ENCODE measurements around the gene ANAPC10. TPM values are rescaled to one million over a fixed set of nuclear protein-coding genes. Genes with fewer than 3 reads are reported as not detected.

The ANAPC10 gene
- total RNA-seq, 2 donors from 2014 or later: 33.9 to 37.4 TPM

DNA sequence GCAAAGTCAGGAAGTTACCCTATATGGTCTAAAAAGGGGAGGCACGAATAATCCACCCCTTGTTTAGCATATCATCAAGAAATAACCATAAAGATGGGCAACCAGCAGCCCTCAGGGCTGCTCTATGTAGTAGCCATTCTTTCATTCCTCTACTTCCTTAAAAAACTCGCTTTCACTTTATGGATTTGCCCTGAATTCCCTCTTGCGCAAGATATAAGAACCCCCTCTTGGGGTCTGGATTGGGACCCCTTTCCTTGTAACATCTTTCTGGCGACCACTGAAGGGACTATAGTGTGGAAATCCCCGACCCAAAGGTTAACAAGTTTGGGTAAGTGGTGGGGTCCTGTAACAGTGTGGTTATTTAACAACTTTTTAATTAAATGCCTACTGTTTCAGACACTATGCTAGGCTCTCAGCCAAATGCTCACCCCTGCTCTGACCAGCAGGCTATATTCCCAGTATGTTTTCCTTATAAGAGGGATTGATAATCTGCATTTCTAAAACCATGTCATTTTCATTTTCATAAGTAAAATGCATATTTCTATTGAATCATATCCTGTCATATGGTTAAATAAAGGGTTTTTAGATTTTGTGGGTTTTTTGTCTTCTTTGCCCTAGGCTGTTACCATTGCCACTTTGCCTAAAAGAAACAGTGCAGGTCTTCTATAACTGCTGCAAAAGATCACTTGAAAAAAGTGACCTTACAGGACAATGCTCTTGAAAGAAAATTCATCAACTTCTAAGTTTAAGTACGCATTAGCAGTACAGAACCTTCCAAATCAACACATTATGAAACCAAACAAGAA lies 41.5 kb downstream of the ANAPC10 start:
- no peaks in the 10 kb centered on the region for H3K9me3 Mint-ChIP-seq
- peaks cover 26 to 32% of the 10 kb centered on the region in 2 donors for H3K4me1 Mint-ChIP-seq (ENCODE audit: low read depth in 2 of 2)
- no peaks in the 10 kb centered on the region for H3K27me3 Mint-ChIP-seq
- H3K4me3 Mint-ChIP-seq: peak overlapping the region; percentile 48
- DNase-seq (ENCODE audit: low spot score) (no peak), ATAC-seq (no peak)
- peak overlapping the region; percentile 7 to 82 for H3K27ac Mint-ChIP-seq
- peaks cover 6% of the 10 kb centered on the region for H3K36me3 Mint-ChIP-seq

DNA sequence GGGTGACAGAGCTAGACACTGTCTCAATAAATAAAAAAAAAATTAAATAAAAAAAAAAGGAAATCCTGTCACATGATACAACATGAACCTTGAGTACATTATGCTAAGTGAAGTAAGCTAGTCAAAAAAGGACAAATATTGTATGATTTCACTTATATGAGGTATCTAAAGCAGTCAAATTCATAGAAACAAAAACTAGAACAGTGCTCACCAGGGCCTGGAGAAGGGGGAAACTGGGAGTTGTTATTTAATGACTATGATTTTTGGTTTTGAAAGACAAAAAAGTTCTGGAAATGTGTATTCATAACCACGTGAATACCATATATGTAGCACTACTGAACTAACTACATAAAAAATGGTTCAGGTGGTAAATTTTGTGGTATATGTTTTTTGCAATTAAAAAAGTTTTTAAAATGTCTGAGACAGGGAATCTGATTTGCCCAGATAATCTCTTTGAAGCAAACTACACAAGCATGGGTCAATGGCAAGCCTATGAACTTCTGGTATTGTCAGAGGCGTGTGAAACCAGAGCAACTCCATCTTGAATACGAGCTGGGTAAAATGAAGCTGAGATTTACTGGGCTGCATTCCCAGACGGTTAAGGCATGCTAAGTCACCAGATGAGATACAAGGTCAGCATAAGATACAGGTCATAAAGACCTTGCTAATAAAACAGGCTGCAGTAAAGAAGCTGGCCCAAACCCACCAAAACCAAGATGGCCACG lies 42.3 kb downstream of the ANAPC10 start:
- H3K27me3 Mint-ChIP-seq: no peaks in the 10 kb centered on the region
- no peaks in the 10 kb centered on the region for H3K9me3 Mint-ChIP-seq
- DNase-seq (ENCODE audit: low spot score) (no peak), ATAC-seq (no peak)
- H3K27ac Mint-ChIP-seq: peak overlapping the region in 1 of 2 donors; percentile 82
- H3K36me3 Mint-ChIP-seq: peaks cover 10% of the 10 kb centered on the region
- H3K4me1 Mint-ChIP-seq (ENCODE audit: low read depth in 2 of 2): peaks cover 26 to 32% of the 10 kb centered on the region in 2 donors
- H3K4me3 Mint-ChIP-seq: no peak overlapping the region

DNA sequence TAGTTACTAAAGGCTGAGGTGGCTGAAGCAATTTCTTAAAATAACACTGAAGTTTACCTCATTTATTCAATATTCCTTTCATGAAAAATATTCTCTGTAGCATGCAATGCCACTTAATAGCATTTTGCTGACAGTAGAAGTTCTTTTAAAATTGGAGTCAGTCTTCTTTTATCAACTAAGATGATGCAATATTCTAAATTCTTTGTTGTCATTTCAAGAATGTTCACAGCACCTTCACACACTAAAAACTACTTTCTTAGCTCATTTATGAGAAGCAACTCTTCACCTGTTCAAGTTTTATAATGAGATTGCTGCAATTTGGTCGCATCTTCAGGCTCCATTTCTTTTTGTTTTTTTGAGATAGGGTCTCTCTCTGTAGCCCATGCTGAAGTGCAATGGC lies 48.8 kb downstream of the ANAPC10 start:
- no peak for ATAC-seq
- Mint-ChIP-seq H3K27me3 (no peaks in the 10 kb centered on the region), H3K4me3 (no peak overlapping the region), H3K4me1 (ENCODE audit: low read depth in 2 of 2) (peaks cover 3 to 10% of the 10 kb centered on the region in 2 donors), H3K27ac (no peak overlapping the region), H3K9me3 (no peaks in the 10 kb centered on the region), H3K36me3 (peaks cover 5% of the 10 kb centered on the region)
- no peak for DNase-seq (ENCODE audit: low spot score)

DNA sequence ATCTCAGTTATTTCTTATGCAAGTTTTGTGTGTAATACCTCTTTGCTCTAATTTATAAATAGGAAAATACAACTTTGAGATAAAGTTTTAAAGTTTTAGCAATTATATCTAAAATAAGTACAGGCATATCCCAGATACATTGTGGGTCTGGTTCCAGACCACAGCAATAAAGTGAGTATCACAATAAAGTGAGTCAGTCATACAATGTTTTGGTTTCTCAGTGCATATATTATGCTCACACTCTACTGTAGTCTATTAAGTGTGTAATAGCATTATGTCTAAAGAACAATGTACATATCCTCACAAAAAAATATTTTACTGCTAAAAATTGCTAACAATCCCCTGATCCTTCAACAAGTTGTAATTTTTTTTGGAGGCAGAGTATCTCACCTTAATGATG lies 49.2 kb downstream of the ANAPC10 start:
- Mint-ChIP-seq H3K36me3 (peaks cover 5% of the 10 kb centered on the region), H3K9me3 (no peaks in the 10 kb centered on the region), H3K27ac (no peak overlapping the region), H3K4me3 (no peak overlapping the region), H3K27me3 (no peaks in the 10 kb centered on the region), H3K4me1 (ENCODE audit: low read depth in 2 of 2) (peaks cover 5 to 10% of the 10 kb centered on the region in 2 donors)
- DNase-seq (ENCODE audit: low spot score): no peak
- no peak for ATAC-seq

DNA sequence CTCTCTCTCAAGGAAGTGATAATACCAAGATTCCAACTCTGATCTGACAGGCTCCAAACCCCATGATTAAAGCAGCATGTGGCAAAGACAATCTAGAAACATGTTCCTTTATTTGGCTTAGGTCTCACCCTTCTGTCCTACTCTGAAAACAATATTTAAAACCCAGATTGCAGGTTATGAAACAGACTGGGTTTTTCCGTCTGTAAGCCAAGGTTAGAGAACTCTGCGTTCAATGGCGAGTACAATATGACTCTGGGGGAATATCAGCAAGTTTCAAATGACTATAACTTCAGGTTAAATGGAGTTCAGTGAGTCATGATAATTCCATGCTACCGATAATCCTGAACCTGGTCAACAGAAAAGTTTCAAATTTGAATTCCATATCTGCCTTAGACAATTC lies 50.8 kb downstream of the ANAPC10 start:
- Mint-ChIP-seq H3K9me3 (no peaks in the 10 kb centered on the region), H3K27ac (no peak overlapping the region), H3K36me3 (peaks cover 5% of the 10 kb centered on the region), H3K27me3 (no peaks in the 10 kb centered on the region), H3K4me1 (ENCODE audit: low read depth in 2 of 2) (peaks cover 5 to 10% of the 10 kb centered on the region in 2 donors), H3K4me3 (no peak overlapping the region)
- ATAC-seq (no peak), DNase-seq (ENCODE audit: low spot score) (no peak)

DNA sequence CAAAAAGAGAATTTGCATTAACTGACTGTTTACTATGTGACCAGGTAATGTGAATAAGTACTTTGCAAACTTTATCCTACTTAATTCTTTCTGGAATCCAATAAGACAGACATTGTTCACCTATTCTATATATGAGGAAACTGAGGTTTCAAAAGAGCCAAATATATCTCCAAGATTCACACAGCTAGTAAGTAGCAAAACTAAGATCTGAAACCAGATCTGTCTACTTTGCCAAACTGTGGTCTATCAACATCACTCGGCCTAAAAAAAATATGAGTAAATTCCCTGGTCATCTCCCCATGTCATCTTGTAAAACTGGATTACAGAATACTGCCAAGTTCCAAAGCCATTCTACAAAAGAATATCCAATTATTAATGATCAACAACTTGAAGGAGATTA lies 52.8 kb downstream of the ANAPC10 start:
- ATAC-seq (no peak), DNase-seq (ENCODE audit: low spot score) (no peak)
- H3K4me3 Mint-ChIP-seq: no peak overlapping the region
- H3K36me3 Mint-ChIP-seq: no peaks in the 10 kb centered on the region
- H3K4me1 Mint-ChIP-seq (ENCODE audit: low read depth in 2 of 2): peaks cover 9 to 10% of the 10 kb centered on the region in 2 donors
- no peaks in the 10 kb centered on the region for H3K27me3 Mint-ChIP-seq
- no peak overlapping the region for H3K27ac Mint-ChIP-seq
- no peaks in the 10 kb centered on the region for H3K9me3 Mint-ChIP-seq

DNA sequence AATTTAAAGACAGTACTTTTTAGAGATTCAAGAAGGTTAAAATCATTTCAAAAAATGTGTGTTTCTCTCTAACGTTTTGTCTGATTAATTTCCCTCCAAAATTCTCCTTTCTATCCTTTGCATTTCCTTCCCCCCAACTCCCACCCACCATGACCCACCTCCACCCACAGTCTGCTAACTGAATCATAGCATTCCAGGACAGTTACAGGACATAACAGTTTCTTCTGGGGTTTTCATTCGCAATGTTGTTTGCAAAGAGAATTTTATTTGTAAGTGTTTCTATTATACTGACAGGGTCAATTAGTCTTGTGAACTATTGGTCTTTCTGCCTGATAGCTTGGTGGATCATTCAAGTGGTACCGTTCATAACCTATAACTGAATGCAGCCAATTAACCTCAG lies 53.7 kb downstream of the ANAPC10 start:
- Mint-ChIP-seq H3K27ac (no peak overlapping the region), H3K4me1 (ENCODE audit: low read depth in 2 of 2) (peaks cover 9 to 10% of the 10 kb centered on the region in 2 donors), H3K27me3 (no peaks in the 10 kb centered on the region), H3K9me3 (no peaks in the 10 kb centered on the region), H3K36me3 (no peaks in the 10 kb centered on the region), H3K4me3 (no peak overlapping the region)
- DNase-seq (ENCODE audit: low spot score) (no peak), ATAC-seq (no peak)

DNA sequence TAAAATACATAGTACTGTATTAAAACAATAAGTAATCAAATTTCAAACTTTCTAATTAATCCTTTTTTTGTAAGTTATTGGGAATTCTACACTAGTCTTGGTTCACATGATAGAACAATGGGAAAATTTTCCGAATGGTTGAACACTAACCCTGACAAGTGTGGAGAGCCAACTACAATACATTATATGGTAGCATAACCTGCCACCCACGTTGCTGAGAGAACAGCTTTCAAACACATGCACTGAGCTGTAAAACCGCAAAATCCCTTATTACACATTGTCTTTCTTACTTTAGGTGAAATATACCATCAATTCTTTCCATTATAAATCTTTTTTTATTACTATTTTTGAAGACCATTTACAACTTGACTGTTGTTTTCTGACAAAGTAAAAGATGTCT lies 54.7 kb downstream of the ANAPC10 start:
- H3K9me3 Mint-ChIP-seq: no peaks in the 10 kb centered on the region
- peaks cover 9 to 10% of the 10 kb centered on the region in 2 donors for H3K4me1 Mint-ChIP-seq (ENCODE audit: low read depth in 2 of 2)
- no peaks in the 10 kb centered on the region for H3K27me3 Mint-ChIP-seq
- no peak overlapping the region for H3K4me3 Mint-ChIP-seq
- no peak for DNase-seq (ENCODE audit: low spot score)
- no peaks in the 10 kb centered on the region for H3K36me3 Mint-ChIP-seq
- ATAC-seq: no peak
- no peak overlapping the region for H3K27ac Mint-ChIP-seq

DNA sequence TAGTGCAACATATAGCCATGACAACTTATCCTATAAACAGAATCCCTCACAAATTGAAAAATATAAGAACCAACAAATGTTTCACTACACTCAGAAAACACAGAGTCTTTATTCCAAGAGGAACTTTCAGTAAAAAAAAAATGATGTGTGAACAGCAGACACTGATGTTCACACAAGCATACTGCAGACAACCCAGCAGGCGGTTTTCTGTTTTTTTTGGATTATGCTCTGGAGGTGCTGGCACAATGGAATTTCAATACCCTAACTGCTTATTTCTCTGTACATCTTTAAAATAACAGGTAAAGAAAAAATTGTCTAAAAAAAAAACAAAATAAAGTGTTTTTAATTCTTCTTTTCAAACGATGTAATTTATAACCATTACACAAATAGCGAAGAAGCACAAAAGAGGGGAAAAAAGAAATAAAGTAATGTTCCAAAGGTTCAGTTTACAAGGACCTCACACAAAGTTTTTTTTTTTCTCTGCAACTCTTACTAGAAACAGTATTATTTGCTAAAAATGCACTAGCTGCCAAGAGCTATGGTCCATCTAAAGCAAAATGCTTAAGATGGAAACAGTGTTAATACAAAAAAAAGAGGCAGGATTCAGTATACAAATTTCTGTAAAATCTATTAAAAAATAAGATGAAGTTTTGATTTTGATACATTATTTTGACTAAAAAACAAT lies 55.3 kb downstream of the ANAPC10 start:
- H3K27ac Mint-ChIP-seq: no peak overlapping the region
- no peaks in the 10 kb centered on the region for H3K9me3 Mint-ChIP-seq
- ATAC-seq (no peak), DNase-seq (ENCODE audit: low spot score) (no peak)
- H3K4me1 Mint-ChIP-seq (ENCODE audit: low read depth in 2 of 2): peaks cover 9 to 10% of the 10 kb centered on the region in 2 donors
- no peaks in the 10 kb centered on the region for H3K36me3 Mint-ChIP-seq
- no peak overlapping the region for H3K4me3 Mint-ChIP-seq
- H3K27me3 Mint-ChIP-seq: no peaks in the 10 kb centered on the region

DNA sequence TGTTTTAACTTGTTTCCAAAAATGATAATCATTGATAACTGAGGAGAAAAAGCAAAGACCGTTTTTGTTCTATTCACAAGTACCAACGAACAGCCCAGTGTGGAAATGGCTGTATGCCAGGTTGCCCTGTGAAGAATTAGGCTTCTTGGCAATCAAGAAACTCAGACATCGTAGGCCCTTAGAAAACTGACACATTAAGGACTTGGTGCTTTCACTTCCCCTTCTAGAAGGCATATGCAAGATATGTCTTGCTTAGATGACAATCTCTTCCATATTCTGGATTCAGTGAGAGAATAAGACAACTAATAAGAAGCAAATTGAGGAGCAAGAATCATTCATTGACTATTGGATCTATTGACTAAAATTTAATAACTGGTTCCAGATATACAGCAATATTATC lies 56.6 kb downstream of the ANAPC10 start:
- Mint-ChIP-seq H3K27me3 (no peaks in the 10 kb centered on the region), H3K4me1 (ENCODE audit: low read depth in 2 of 2) (peaks cover 0 to 6% of the 10 kb centered on the region in 2 donors), H3K9me3 (no peaks in the 10 kb centered on the region), H3K27ac (no peak overlapping the region), H3K36me3 (no peaks in the 10 kb centered on the region), H3K4me3 (no peak overlapping the region)
- no peak for ATAC-seq
- no peak for DNase-seq (ENCODE audit: low spot score)

DNA sequence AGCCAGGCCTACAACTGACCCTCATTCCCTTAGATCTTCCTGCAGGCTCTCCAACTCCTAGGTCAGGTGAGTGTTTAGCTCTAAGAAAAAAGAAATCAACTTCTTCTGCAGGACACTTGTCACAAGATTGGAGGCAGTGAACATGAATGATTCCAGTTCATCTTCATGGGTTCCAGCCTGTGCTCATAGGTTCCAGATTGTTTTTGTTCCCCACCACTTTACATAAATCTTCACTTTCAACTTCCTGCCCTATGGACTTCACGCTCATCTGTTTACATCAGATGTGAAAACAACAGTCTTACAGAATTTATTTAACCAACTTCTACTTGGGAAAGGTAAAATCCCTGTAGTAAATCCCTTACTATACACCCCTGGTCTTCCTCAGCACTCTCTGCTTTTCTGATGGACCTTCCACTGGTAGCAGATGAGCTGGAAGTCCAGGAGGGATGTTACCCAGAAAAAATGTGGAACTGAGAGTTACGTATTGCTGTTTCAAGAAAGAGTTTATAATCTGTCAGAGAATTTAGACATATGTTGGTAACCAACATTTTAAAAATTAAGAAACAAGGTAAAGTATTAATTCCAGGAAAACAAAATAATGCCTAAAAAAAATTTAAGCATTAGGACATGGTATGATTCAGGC lies 62.4 kb downstream of the ANAPC10 start:
- Mint-ChIP-seq H3K27me3 (no peaks in the 10 kb centered on the region), H3K36me3 (peaks cover 13% of the 10 kb centered on the region), H3K27ac (no peak overlapping the region), H3K4me1 (ENCODE audit: low read depth in 2 of 2) (peaks cover 0 to 3% of the 10 kb centered on the region in 2 donors), H3K4me3 (no peak overlapping the region), H3K9me3 (no peaks in the 10 kb centered on the region)
- ATAC-seq (no peak), DNase-seq (ENCODE audit: low spot score) (no peak)

DNA sequence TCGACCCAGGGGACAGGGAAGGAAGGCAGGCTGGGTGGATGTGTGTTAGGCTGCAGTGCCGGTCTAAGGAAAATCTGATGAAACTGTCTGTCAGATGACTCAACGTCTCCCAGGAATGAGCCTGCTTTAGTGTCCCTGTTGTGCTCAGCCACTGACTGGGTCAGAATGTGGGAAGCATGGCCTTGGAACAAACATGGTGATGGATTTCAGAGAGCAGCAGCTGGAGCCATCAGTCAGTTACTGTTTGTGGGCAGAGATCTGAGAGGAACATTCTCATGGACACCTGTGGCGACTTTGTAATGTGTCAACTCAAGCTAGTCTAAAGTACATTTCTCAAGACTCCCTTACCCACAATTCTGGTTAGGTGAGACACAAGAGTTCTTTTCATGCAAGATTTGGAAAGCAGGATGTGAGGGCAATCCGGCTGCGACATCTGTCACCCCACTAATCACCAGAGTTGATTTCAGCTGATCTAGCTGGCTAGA lies 63.2 kb downstream of the ANAPC10 start:
- no peak overlapping the region for H3K27ac Mint-ChIP-seq
- no peak overlapping the region for H3K4me3 Mint-ChIP-seq
- no peak for DNase-seq (ENCODE audit: low spot score)
- no peak for ATAC-seq
- H3K9me3 Mint-ChIP-seq: no peaks in the 10 kb centered on the region
- no peaks in the 10 kb centered on the region for H3K27me3 Mint-ChIP-seq
- H3K36me3 Mint-ChIP-seq: peaks cover 13% of the 10 kb centered on the region
- peaks cover 0 to 3% of the 10 kb centered on the region in 2 donors for H3K4me1 Mint-ChIP-seq (ENCODE audit: low read depth in 2 of 2)

DNA sequence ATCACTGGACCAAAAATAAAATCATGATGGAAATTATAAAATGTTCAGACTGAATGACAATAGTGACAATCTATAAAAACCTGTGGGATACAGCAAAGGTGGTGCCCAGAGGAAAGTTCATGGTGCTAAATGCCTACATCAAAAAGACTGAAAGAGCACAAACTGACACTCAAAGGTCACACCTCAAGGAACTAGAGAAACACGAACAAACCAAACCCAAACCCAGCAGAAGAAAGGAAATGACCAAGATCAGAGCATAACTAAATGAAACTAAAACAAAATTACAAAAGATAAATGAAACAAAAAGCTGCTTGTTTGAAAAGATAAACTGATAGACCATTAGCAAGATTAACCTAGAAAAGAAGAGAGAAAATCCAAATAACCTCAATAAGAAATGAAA lies 78.7 kb downstream of the ANAPC10 start:
- H3K36me3 Mint-ChIP-seq: peaks cover 17% of the 10 kb centered on the region
- H3K4me1 Mint-ChIP-seq (ENCODE audit: low read depth in 2 of 2): peaks cover 34 to 36% of the 10 kb centered on the region in 2 donors
- no peaks in the 10 kb centered on the region for H3K9me3 Mint-ChIP-seq
- peak overlapping the region; percentile 80 to 88 for H3K27ac Mint-ChIP-seq
- no peak for ATAC-seq
- H3K27me3 Mint-ChIP-seq: no peaks in the 10 kb centered on the region
- peak overlapping the region; percentile 67 for H3K4me3 Mint-ChIP-seq
- no peak for DNase-seq (ENCODE audit: low spot score)
